GM19328 (cell line): ENCODE results near the gene SUSD2.
"Not testable (repeated sequence)": the region's sequence is repeated elsewhere in the genome, so short reads cannot be mapped to it uniquely, and the experiment has no call there.

Experiments used
- ATAC-seq: cut with Tn5 transposase; IDR thresholded peaks from one replicate; pipeline ENCODE4 v1.9.1; 2021; ENCODE audit warnings: mild to moderate bottlenecking, moderate library complexity; ENCODE audit not compliant: unreplicated experiment

SUSD2 gene

DNA sequence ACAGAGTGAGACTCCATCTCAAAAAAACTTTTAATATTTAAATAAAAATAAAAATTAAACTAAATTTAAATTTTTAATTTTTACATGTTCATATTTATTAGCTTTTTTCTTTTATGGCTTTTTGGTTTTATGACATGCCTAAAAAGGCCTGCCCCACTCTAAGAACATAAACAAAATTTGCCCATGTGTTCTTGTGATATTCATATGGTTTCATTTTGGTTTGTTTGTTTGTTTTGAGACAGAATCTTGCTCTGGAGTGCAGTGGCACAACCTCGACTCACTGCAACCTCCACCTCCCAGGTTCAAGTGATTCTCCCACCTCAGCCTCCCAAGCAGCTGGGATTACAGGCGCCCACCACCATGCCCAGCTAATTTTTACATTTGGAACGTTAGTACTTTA, 27.7 kb downstream of the SUSD2 start:
- ATAC-seq: no peak

DNA sequence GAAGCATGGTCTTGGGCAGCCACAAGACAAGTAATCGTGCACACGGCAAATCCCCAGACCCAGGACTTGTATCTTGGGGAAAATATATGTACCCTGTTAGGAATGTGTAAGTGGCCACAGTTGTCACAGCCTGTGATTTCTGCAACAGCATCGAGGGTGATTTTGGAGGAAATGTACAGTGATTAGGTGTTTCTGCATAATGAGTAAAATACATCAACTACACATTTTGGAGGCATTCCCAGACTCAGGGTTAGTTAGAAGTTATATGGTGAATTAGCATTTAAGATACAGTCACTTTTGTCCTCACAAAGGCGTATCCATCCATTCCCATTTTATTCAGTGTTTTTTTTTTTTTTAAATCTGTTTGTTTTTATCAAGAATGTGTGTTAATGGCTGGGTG, 28.4 kb downstream of the SUSD2 start:
- ATAC-seq: no peak

DNA sequence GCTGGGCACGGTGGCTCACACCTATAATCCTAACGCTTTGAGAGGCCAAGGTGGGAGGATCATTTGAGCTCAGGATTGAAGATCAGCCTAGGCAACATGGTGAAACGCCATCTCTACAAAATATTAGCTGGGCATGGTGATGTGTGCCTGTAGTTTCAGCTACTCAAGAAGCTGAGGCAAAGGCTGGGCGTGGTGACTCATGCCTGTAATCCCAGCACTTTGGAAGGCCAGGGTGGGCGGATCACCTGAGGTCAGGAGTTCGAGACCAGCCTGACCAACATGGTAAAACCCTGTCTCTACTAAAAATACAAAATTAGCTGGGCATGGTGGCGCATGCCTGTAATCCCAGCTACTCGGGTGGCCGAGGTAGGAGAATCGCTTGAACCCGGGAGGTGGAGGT, 29.1 kb downstream of the SUSD2 start:
- ATAC-seq: not testable (repeated sequence)

DNA sequence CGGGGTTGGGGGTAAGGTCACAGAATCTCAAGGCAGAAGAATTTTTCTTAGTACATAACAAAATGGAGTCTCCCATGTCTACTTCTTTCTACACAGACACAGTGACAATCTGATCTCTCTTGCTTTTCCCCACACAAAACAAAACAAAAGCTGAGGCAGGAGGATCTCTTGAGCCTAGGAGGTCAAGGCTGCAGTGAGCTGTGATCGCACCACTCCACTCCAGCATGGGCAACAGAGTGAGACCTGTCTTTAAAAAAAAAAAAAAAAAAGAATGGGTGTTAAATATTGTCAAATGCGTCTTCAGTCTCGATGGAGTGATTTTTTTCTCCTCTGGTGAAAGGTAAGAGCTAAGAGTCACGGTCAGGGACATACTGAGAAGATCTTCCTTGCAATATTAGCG, 30.4 kb downstream of the SUSD2 start:
- ATAC-seq: not testable (repeated sequence)

DNA sequence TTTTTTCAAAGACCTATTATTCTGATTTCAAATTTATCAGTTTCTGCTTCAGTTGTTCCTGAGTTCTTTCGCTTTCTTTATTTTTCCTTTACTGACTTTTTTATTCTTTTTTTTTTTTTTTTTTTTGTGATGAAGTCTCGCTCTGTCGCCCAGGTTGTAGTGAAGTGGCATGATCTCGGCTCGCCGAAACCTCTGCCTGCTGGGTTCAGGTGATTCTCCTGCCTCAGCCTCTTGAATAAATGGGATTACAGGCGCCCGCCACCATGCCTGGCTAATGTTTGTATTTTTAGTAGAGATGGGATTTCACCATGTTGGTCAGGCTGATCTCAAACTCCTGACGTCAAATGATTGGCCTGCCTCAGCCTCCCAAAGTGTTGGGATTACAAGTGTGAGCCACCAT, 31.8 kb downstream of the SUSD2 start:
- not testable (repeated sequence) for ATAC-seq

DNA sequence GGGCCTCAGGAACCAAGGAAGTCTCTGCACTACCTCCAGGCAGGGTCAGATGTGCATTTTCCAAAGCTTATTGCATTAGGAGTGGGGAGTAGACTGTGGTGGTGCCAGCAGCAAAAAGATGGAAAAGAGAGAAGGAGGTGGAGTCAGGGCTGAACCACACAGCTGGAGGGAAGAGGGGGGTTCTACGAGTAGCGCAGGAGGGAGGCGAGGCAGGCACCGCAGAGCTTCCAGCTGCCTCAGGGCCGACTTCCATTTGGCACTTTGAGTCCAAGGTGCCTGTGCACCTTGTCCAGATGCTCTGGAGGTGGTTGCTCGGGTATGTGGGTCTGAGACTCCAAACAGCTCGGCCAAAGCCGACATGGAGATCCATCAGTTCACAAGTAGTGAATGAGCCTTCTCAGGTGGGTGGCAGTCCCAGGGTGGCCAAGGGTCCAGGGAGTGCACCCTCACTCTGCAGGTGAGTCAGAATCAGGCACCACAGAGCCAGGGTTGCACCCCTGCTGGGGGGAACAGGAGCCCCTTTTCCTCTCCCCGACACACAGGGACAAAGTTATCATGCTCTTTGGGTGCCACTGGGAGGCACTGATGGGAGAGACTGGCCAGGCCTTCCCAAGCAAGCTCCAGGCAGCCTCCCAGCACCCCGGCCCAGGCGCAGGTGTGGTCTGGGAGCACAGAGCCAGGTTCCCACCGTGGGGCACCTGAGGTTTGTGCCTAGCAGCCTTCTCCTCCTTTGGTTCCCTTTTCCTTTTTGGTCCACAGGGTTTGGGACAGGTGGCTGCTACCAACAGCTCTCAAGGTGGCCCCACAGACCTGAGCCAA, 33.4 kb downstream of the SUSD2 start:
- ATAC-seq: no peak

DNA sequence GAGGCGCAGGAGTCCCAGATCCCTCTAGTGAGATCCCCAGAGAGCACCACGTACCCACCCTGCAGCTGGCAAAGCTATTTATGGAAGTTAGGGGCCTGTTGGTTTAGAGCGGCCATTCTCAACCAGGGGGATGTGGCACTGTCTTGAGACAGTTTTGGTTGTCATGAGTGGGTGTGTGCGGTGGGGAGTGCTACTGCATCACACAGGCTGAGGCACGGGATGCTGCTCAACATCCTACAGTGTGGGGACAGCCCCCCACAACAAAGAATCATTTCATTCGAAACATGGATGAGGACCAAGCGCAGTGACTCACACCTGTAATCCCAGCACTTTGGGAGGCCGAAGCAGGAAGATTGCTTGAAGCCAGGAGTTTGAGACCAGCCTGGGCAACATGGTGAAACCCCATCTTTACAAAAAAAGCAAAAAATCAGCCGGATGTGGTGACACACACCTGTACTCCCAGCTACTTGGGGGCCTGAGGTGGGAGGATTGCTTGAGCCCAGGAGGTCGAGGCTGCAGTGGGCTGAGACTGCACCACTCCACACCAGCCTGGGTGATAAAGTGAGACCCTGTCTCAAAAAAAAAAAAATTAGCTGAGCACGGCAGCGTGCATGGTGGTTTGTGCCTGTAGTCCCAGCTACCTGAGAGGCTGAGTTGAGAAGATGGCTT, 35.4 kb downstream of the SUSD2 start:
- ATAC-seq: no peak

DNA sequence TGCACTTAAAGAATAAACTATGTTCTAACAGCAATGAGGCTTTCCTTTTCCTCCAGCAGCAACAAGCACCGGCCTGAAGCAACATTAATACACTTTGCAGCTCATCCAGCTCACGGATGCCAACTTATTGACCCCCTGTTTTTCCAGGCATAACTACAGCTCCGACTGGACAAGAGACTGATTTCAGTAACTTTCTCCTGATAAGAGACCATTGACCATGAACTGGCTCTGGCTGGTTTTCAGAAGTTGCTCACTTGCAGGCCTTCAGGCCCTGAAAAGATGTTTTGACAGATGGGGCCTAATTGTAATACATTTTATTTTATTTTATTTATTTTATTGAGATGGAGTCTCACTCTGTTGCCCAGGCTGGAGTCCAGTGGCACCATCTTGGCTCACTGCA, 36.1 kb downstream of the SUSD2 start:
- ATAC-seq: no peak

DNA sequence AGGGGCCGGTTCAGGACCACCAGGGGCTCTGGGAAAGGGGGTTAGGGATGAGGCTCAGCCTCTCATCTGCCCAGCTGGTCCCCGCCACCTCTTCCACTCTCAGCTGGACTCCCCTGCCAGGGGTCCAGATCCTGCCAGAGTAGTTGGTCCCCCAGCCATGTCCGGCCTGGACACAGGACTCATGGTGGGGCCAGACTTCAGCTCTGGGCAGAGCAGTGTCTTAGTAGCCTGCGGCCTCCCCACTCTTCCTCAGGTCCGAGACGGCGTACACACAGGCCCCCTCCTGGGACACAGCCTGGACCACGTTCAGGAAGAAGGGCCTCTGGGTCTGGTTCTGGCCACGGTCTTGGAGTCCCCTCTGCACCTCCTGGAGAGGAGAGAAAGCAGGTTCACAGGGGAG, 38.5 kb downstream of the SUSD2 start:
- ATAC-seq: no peak

DNA sequence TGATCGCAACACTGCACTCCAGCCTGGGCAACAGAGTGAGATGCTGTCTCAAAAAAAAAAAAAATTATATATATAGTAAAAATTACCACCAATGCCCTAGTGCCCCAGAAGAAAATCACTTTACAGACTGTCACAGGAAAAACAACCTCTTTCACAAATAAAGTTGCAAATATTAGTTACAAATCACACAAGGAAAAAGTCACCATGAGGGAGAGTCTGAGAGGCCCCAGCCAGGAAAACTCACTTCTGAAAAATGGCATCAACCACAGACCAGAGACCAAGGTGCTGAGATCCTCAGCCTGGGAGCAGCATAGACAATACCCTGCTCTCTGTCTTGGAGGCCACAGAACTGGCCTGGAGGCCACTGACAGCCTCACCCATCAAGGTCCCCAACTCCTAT, 43.2 kb downstream of the SUSD2 start:
- ATAC-seq: no peak

DNA sequence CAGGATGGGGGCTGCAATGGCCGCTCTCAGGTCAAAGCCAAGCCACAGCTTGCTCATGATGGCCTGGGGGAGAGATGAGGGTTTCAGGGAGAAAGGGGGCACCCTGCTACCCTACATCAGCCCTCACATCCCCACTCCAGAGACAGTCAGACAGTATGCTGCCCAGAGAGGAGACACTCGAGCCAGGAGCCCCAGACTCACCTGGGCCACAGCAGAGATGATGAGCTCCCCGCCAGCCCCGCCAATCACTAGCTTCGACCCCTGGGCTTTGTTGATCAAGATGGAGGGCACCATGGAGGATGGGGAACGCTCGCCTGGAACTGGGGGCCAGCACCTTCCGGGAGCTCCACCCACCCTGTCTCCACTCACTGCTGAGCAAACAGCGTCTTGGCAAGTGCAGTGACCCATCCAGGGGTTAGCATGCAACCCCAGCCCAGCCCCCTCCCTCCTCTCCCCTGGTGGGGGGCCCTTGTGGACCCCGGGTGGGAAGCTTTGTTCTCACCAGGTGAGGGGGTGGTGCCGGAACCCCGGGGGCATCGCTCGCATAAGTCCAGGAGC, 43.8 kb downstream of the SUSD2 start:
- no peak for ATAC-seq

DNA sequence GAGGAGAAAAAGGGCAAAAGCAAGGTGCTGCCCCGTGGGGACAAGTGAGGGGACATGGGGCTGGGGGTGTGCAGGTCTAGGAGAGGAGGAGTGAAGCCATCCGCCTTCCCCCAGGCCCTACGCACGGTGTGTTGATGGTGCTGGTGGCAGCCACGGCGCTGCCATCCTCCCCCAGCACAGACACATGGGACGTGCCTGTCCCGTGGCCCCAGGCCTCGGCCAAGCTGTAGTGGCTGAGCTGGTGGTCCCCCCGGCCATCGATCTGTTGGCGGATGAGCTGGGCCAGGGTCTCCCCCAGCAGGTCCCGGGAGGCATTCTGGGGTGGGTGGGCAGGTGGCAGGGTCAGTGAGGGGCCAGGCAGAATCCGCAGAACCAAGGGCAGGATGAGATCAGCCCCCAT, 44.7 kb downstream of the SUSD2 start:
- ATAC-seq: no peak

DNA sequence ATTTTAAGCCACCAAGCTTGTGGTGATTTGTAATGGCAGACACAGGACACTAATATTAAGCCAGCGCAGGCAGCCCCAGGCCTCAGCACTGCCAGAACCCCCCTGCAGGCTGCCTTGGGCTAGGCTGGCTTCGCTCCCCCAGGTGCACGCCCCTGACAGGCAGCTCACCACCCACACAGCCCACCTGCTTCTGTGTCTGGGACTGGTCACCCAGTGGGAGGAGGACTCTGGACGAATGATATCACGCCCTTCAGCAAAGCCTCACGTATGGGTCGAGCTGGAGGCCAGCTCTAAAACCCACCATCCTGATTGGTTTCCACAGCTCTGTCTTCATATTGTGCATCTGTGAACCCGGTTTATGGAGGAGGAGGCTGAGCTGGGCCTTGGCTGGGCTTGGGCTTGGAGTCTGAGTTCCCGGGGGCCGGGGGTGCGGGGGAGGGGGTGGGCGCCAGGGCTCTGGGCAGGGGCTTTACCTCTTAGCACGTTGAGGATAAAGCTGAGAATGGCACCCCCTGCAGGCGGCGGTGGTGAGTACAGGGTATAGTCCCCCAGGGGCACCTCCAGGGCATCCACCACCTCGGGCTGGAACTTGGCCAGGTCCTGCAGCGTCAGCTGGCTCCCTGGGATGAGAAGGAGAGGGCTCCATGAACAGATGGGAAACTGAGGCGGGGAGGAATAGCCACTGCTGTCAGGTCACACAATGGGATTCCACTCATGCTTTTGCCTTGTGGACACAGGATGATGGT, 49.8 kb downstream of the SUSD2 start:
- no peak for ATAC-seq

DNA sequence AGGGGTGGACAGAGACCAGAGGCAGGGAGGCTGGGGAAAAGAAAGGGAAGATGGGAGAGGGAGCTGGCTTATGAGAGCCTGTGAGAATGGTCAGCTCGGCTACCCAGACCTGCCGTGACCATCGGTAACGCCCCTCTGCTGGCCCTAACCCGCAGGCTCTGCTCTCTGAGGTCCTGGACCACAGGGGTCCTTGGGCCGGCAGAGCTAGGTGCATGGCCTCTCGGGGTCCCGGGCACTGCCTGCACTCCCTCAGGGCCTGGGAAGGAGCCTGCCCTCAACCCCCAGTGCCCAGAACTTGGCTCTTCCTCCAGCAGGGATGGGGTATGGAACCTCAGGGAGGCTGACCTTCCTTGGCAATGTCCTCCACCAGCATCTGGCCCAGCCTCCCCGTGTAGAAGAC, 50.4 kb downstream of the SUSD2 start:
- ATAC-seq: no peak

DNA sequence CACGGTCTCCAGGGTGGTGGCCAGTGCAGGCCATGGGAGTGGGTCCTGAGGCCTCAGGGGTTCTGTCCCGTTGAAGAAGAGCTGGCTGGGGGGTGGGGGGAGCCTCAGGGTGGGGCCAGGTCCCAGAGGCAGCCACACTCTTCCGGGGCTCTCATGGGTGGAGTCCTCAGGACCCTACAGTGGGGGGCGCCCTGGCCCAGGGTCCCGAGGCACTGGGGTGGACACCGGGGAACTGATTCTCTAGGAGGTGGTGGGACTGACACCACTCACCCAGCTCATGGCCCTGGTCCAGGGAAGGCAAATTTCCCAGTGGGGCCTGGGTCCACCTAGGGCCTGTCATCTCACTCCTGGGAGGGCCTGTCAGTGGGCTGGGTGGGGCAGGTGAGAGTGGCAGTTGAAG, 50.8 kb downstream of the SUSD2 start:
- ATAC-seq: no peak

DNA sequence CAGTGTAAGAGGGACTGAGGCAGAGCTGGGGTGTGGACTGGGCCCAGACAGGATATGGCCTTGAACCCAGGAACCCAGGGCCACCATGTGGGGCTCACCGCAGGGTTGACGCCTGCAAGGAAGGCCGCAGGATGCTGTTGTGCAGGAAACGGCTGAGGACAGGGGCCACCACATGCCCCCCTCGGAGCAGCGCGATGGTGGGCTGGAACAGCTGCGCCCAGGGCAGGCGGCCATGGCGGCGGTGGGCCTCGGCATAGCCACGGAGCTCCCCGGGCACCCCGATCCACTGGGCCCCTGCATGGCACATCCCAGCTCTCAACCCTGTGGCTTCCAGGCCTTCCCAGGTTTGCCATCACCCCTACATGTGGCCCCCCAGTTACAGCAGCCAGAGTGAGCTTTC, 51.4 kb downstream of the SUSD2 start:
- ATAC-seq: no peak

DNA sequence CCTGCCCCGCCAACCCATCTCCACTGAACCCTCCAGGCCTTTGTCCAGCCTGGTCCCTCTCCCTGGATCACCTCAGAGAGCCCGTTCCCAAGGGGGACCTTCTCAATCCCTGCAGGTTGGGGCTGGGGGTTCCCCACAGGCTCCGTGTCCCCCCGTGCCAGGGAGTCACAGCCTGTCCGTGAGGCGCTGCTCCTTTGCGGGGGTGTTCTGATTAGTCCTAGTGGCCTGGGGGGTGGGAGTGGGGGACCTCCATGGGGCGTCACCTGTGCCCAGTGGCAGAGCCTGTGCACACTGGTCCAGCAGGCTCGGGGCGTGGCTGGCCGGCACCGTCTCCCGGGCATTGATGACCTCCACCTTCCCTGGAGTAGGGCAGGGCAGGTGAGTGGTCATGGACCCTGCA, 51.9 kb downstream of the SUSD2 start:
- no peak for ATAC-seq

DNA sequence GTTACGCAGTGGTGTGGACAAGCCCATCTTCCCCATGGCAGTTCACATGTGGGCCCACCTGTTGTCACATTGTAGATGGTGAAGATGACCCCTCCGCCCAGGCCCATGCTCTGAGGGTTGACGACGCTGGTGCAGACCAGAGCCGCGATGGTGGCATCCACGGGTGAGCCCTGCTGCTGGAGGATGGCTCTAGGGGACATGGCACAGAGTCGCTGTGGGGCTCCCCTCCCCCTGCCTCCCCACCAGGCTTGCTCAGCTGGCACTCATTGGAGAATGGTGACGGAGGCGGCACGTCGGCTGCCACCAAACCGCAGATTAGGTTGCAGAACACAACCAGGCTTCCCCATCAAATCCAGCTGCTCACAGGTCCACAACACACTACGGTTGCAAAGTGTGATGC, 52.5 kb downstream of the SUSD2 start:
- no peak for ATAC-seq

DNA sequence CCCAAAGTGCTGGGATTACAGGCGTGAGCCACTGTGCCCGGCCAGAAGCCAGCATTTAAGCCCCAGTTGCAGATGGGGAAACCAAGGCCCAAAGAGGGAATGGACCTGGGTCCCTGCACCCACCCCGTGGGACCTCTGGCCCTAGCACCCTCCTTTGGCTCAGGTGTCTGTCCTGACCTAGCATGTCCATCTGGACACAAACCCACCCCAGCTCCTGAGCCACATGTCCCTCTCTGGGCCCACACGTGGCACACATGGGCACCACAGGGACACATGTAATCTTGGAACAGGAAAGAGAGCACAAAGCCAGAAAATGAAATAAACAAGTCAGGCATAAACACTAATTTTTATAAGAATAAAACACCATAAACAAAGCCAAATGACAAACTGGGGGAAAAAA, 54.0 kb downstream of the SUSD2 start:
- no peak for ATAC-seq

DNA sequence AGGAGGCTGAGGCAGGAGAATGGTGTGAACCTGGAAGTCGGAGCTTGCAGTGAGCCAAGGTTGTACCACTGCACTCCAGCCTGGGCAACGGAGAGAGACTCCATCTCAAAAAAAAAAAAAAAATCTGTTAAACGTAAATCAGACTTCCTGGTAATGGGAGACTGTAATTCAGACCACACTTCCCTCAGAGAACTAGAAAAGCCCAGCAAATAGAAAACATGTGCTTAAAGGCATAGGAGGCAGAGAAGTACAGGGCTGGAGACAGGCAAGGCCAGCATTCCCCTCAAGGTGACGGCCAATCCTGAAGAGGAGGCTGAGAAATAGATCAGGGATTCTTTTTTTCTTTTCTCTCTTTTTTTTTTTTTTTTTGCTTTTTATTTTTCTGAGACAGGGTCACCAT, 55.4 kb downstream of the SUSD2 start:
- no peak for ATAC-seq

DNA sequence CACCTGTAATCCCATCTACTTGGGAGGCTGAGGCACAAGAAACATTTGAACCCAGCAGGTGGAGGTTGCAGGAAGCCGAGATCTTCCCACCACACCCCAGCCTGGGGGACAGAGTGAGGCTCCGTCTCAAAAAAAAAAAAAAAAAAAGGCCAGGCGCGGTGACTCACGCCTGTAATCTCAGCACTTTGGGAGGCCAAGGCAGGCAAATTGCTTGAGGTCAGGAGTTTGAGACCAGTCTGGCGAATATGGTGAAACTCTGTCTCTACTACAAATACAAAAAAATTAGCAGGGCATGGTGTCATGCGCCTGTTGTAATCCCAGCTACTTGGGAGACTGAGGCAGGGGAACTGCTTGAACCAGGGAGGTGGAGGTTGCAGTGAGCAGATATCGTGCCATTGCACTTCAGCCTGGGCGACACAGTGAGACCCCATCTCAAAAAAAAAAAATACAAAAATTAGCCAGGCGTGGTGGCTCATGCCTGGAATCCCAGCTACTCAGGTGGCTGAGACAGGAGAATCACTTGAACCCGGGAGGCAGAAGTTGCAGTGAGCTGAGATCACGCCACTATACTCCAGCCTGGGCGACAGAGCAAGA, 56.9 kb downstream of the SUSD2 start:
- ATAC-seq: not testable (repeated sequence)
